DND-41 (cell line): Measurements from ENCODE around the gene KMT5B.

Source experiments
- ATAC-seq: fragments of 200-7000 bp; cut with Tn5 transposase; 3 replicates; pipeline ENCODE4 v1.9.1; 2021; ENCODE audit warnings: low read depth; ENCODE audit not compliant: insufficient read depth
- DNase-seq: peaks from one replicate; pipeline ENCODE4 v3.0.0-alpha.2; 2020
- H2AFZ ChIP-seq: 2 replicates; pipeline ENCODE4 v1.6.0; 2012; ENCODE audit warnings: low read depth, low read length
- H3K27ac ChIP-seq: 2 replicates; pipeline ENCODE4 v1.5.1; 2012; ENCODE audit warnings: low read length, inconsistent platforms
- H3K27me3 ChIP-seq: fragments of 200-600 bp; sonication (generic); 2 replicates; pipeline ENCODE4 v1.6.0; 2012; ENCODE audit warnings: low read length, mild to moderate bottlenecking, inconsistent platforms; ENCODE audit not compliant: insufficient read depth, poor library complexity
- H3K36me3 ChIP-seq: 2 replicates; pipeline ENCODE4 v1.5.1; 2012; ENCODE audit warnings: low read length, inconsistent platforms; ENCODE audit not compliant: insufficient read depth
- H3K4me1 ChIP-seq: 2 replicates; pipeline ENCODE4 v1.5.1; 2012; ENCODE audit warnings: mild to moderate bottlenecking, low read length; ENCODE audit not compliant: insufficient read depth
- H3K4me2 ChIP-seq: 2 replicates; pipeline ENCODE4 v1.6.0; 2012; ENCODE audit warnings: mild to moderate bottlenecking, moderate library complexity, low read length, inconsistent platforms; ENCODE audit not compliant: insufficient read depth
- H3K4me3 ChIP-seq, 2 experiments: fragments of 200-600 bp in 1 of 2; shearing (Covaris generic) in 1 of 2; 2 replicates each; pipeline ENCODE4 v1.5.1; 2012 to 2016; ENCODE audit warnings: inconsistent platforms in 2 of 2, low read length in 2 of 2, mild to moderate bottlenecking in 2 of 2, low read depth in 1 of 2, moderate library complexity in 1 of 2
- H3K79me2 ChIP-seq: 2 replicates; pipeline ENCODE4 v1.6.0; 2012; ENCODE audit warnings: low read length, inconsistent platforms; ENCODE audit not compliant: insufficient read depth
- H3K9ac ChIP-seq: 2 replicates; pipeline ENCODE4 v1.6.0; 2012; ENCODE audit warnings: low read depth, mild to moderate bottlenecking, inconsistent platforms, low read length, moderate library complexity
- H3K9me3 ChIP-seq: 2 replicates; pipeline ENCODE4 v1.5.1; 2012; ENCODE audit warnings: low read length, moderate library complexity, mild to moderate bottlenecking, inconsistent platforms; ENCODE audit not compliant: insufficient read depth, severe bottlenecking
- H4K20me1 ChIP-seq: 2 replicates; pipeline ENCODE4 v1.6.0; 2012; ENCODE audit warnings: low read length; ENCODE audit not compliant: insufficient read depth
- CTCF ChIP-seq: IDR thresholded peaks from 2 replicates; pipeline ENCODE4 v1.5.1; 2012; ENCODE audit warnings: borderline replicate concordance, low read length, moderate library complexity, mild to moderate bottlenecking; ENCODE audit not compliant: poor library complexity, severe bottlenecking; ENCODE audit errors: extremely low read depth
- EZH2 ChIP-seq: IDR thresholded peaks from 3 replicates; pipeline ENCODE4 v1.6.1; 2012; ENCODE audit warnings: borderline replicate concordance, low read depth, mild to moderate bottlenecking, moderate library complexity, low read length, inconsistent platforms; ENCODE audit not compliant: severe bottlenecking

The KMT5B gene

GRCh38 chr11:68257477-68258362 lies 44.6 kb upstream of the KMT5B start:
- Histone ChIP-seq H3K27me3 (no peaks in the 10 kb centered on the region), H3K4me1 (peaks cover 6% of the 10 kb centered on the region), H3K79me2 (no peaks in the 10 kb centered on the region), H3K4me3 (no peak overlapping the region), H3K9ac (no peak overlapping the region), H4K20me1 (peaks cover 3% of the 10 kb centered on the region; the same call in 1 of the 2 replicates), H3K36me3 (peaks cover 19% of the 10 kb centered on the region), H2AFZ (peak overlapping the region; percentile 69), H3K9me3 (no peaks in the 10 kb centered on the region), H3K27ac (no peak overlapping the region), H3K4me2 (peak overlapping the region; percentile 8)
- DNase-seq (peak; percentile 93), ATAC-seq (peak; percentile 97)
- TF ChIP-seq EZH2 (no peak), CTCF (peak; percentile 85)

DNA sequence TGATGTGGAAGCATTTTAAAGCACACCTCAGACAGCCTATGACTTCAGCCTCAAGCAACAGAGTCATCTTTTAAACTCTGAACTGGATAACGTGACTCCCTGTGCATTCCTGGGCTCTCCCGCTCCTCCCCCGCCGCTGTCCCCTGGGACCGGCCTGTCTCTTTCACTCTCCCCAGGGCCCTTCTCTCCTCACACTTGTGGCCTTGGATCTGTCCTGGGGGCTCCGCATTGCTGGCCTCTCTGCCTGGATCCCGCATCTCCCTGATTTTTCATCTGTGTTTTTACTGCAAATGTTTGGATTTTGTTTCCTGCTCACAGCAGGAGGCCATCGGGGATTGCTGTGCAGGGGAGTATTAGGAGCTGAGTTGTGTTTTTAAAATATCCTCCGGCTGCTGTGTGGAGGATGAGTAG lies 43.2 kb upstream of the KMT5B start:
- no peak overlapping the region for H3K9ac ChIP-seq
- no peak overlapping the region for H3K4me2 ChIP-seq
- no peak overlapping the region for H3K27ac ChIP-seq
- H4K20me1 ChIP-seq: peaks cover 3% of the 10 kb centered on the region; the same call in 1 of the 2 replicates
- ATAC-seq (no peak), DNase-seq (no peak)
- H3K4me3 ChIP-seq: no peak overlapping the region
- no peaks in the 10 kb centered on the region for H3K27me3 ChIP-seq
- TF ChIP-seq CTCF: no peak
- peaks cover 6% of the 10 kb centered on the region; the same call in 1 of the 2 replicates for H3K36me3 ChIP-seq
- no peak overlapping the region for H2AFZ ChIP-seq
- peaks cover 6% of the 10 kb centered on the region for H3K4me1 ChIP-seq
- no peaks in the 10 kb centered on the region for H3K79me2 ChIP-seq
- no peaks in the 10 kb centered on the region for H3K9me3 ChIP-seq

- H3K27ac ChIP-seq: no peak overlapping the region
- H3K36me3 ChIP-seq: peaks cover 2% of the 10 kb centered on the region; the same call in 1 of the 2 replicates
- ATAC-seq: no peak
- no peaks in the 10 kb centered on the region for H3K79me2 ChIP-seq
- no peak for TF ChIP-seq CTCF
- no peak for TF ChIP-seq EZH2
- H3K9me3 ChIP-seq: no peaks in the 10 kb centered on the region
- no peak overlapping the region for H3K4me2 ChIP-seq
- H3K4me3 ChIP-seq: no peak overlapping the region
- H3K27me3 ChIP-seq: no peaks in the 10 kb centered on the region
- no peak for DNase-seq
- H2AFZ ChIP-seq: no peak overlapping the region
- H3K9ac ChIP-seq: no peak overlapping the region
- peaks cover 3% of the 10 kb centered on the region; the same call in 1 of the 2 replicates for H4K20me1 ChIP-seq
- peaks cover 6% of the 10 kb centered on the region for H3K4me1 ChIP-seq
Measured at GRCh38 chr11:68255526-68255925, 42.4 kb upstream of the KMT5B start.
